ENCODE data around the gene MANBA. TPM values are rescaled to one million over a fixed set of nuclear protein-coding genes. Genes with fewer than 3 reads are reported as not detected.

Gene MANBA
- total and polyA plus RNA-seq, 2 of the 4 experiments (the other 2 are of a cell fraction) = 11.5 to 17.2 TPM

GRCh38 chr4:102663073-102663472, 97.7 kb downstream of the MANBA start:
- Histone ChIP-seq H3K56ac (ENCODE audit: extremely low read depth, insufficient read depth, low read length) (no peak overlapping the region), H4K91ac (ENCODE audit: insufficient read depth, low read depth, low read length) (no peak overlapping the region), H3K9me1 (ENCODE audit: insufficient read depth, low read length) (0 out of 2 replicates have a peak, but pooled peaks cover 3% of the 10 kb centered on the region), H3K27me3 (ENCODE audit: control insufficient read depth, insufficient read depth, low read length) (no peaks in the 10 kb centered on the region), H2BK120ac (ENCODE audit: low read depth, low read length) (no peak overlapping the region), H3K9ac (ENCODE audit: low read depth, low read length) (no peak overlapping the region), H3K4me3 (ENCODE audit: insufficient read depth, low read depth, low read length) (no peak overlapping the region), H3K4ac (ENCODE audit: low read depth, low read length) (peak overlapping the region; percentile 51; the same call in 1 of the 2 replicates), H3K36me3 (ENCODE audit: control insufficient read depth, insufficient read depth, low read length) (peaks cover 19% of the 10 kb centered on the region), H3K14ac (replicated peaks; ENCODE audit: low read depth, low read length) (0 out of 2 replicates have a peak overlapping the region, but pooled peaks have one; percentile 19), H3K18ac (ENCODE audit: low read depth, low read length) (no peak overlapping the region), H4K8ac (ENCODE audit: low read depth in 2 of 2, low read length in 2 of 2) (no peak overlapping the region), H2BK15ac (ENCODE audit: low read depth, low read length) (no peak overlapping the region; the same call in 2 of the 3 replicates), H4K20me1 (ENCODE audit: insufficient read depth, low read length) (no peaks in the 10 kb centered on the region), H3K9me3 (ENCODE audit: control insufficient read depth, insufficient read depth, low read length) (no peaks in the 10 kb centered on the region), H4K5ac (ENCODE audit: low read depth, low read length) (no peak overlapping the region), H3K27ac (ENCODE audit: insufficient read depth, low read length) (no peak overlapping the region), H2BK5ac (ENCODE audit: low read depth, low read length, poor library complexity, severe bottlenecking) (no peak overlapping the region), H3K23ac (ENCODE audit: low read depth, low read length) (no peak overlapping the region), H2BK20ac (ENCODE audit: low read depth, low read length) (0 out of 2 replicates have a peak overlapping the region, but pooled peaks have one; percentile 26), H2AK5ac (ENCODE audit: low read depth, low read length) (no peak overlapping the region), H3K4me2 (ENCODE audit: low read depth, low read length) (no peak overlapping the region), H3K4me1 (ENCODE audit: control insufficient read depth, insufficient read depth, low read length) (no peaks in the 10 kb centered on the region; the same call in 1 of the 2 replicates), H2AFZ (replicated peaks; ENCODE audit: low read length, poor library complexity) (no peak overlapping the region), H3K79me1 (ENCODE audit: low read depth in 1 of 2, low read length in 2 of 2) (0 out of 4 replicates have a peak, but pooled peaks cover 0 to 6% of the 10 kb centered on the region in 2 experiments), H2AK9ac (replicated peaks; ENCODE audit: low read depth, low read length, poor library complexity) (no peak overlapping the region)
- no CpG with 5 or more reads among the region's 1 CpG for WGBS, 2 experiments (ENCODE audit: extremely low coverage in 2 of 2, insufficient read length in 1 of 2)
- ATAC-seq (ENCODE audit: low read depth) = peak; percentile 59
- intact Hi-C loops (cut with micrococcal nuclease) = no loop called here
- TF ChIP-seq USF2 (IDR thresholded peaks at IDR 0.05; ENCODE audit: low read depth, low read length) = peak; percentile 50; the same call in 1 of the 2 replicates
- peak; percentile 46; the same call in 1 of the 2 replicates for TF ChIP-seq CEBPB (IDR thresholded peaks at IDR 0.05; ENCODE audit: low read depth, low read length)
- peak; percentile 89 for TF ChIP-seq BHLHE40 (IDR thresholded peaks at IDR 0.05; ENCODE audit: low read depth, low read length)
- TF ChIP-seq CTCF (conservative IDR thresholded peaks at IDR 0.05; ENCODE audit: low read depth, low read length) = no peak
- TF ChIP-seq RFX5 (IDR thresholded peaks at IDR 0.05; ENCODE audit: low read depth, low read length) = no peak
- peak; percentile 50 for TF ChIP-seq FOS (IDR thresholded peaks at IDR 0.05; ENCODE audit: low read depth, low read length)
- ChIA-PET POLR2A (ENCODE audit: unreplicated experiment) (no interaction called here), CTCF (interaction anchor here (0.6 kb wide), 1 partner anchor 50 kb away, joined by 5 read pairs; no protein-coding TSS in a partner anchor)
- peak; percentile 80 for DNase-seq
- dilution Hi-C loops (cut with HindIII; ENCODE audit: low sequenced_read_pairs, unreplicated experiment) = no loop called here
- in situ Hi-C loops (cut with MboI; ENCODE audit: low sequenced_read_pairs) = no loop called here
- no TSS peak for BruUV-seq (replicated peaks)
